Peyer's patch (tissue), 4 donors: Measurements from ENCODE around the gene TRAPPC12.

Experiments used
- POLR2A ChIP-seq, 2 donors: fragments of 450-650 bp; IDR thresholded peaks; one replicate each; pipeline ENCODE4 v1.5.1; 2017; ENCODE audit warnings: antibody characterized with exemption in 2 of 2, mild to moderate bottlenecking in 2 of 2, moderate library complexity in 2 of 2
- TF ChIP-seq, protein P1 (sequence below), 6 experiments: fragments of 450-650 bp in 4 of 6; fragments of 200-600 bp in 2 of 6; sonication (generic) in 1 of 6; IDR thresholded peaks; one replicate each; pipeline ENCODE4 v1.5.1; 2017 to 2019; ENCODE audit warnings: antibody characterized with exemption in 6 of 6, mild to moderate bottlenecking in 3 of 6, moderate library complexity in 1 of 6

DNA sequence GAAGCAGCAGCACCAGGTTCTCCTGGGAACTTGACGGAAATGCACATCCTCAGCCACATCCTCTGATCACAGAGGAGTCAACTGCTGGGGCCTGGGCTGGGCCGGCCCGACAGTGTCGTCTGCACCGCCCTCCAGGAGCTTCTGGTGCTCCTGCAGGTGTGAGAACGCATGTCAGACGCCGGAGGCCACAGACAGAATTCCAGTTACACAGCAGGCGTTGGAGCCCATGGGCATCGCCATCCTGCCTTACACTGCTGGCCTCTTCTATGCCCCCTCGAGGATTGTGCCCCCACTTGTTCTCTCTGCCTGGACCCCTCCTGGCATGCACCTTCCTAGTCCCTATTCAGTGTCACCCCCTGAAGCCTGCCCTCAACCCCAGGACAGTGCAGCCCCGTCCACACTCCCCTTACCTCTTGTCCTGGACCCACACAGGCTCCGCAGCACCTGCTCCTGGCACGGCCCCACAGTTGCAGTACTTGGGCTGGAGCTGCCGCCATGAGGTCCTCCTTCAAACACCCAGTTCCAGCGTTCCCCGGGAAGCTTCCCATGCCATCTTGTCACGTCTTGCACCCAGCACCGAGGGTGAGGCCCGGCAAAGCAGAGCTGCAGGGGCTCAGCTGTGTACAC is 102.4 kb downstream of the TRAPPC12 start:
- TF ChIP-seq, protein P1, sequence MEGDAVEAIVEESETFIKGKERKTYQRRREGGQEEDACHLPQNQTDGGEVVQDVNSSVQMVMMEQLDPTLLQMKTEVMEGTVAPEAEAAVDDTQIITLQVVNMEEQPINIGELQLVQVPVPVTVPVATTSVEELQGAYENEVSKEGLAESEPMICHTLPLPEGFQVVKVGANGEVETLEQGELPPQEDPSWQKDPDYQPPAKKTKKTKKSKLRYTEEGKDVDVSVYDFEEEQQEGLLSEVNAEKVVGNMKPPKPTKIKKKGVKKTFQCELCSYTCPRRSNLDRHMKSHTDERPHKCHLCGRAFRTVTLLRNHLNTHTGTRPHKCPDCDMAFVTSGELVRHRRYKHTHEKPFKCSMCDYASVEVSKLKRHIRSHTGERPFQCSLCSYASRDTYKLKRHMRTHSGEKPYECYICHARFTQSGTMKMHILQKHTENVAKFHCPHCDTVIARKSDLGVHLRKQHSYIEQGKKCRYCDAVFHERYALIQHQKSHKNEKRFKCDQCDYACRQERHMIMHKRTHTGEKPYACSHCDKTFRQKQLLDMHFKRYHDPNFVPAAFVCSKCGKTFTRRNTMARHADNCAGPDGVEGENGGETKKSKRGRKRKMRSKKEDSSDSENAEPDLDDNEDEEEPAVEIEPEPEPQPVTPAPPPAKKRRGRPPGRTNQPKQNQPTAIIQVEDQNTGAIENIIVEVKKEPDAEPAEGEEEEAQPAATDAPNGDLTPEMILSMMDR (IDR thresholded peaks at IDR 0.05), result no peak
- no peak for TF ChIP-seq POLR2A (IDR thresholded peaks at IDR 0.05)
